MM.1S (cell line): ENCODE results near the gene SRCIN1.

Experiments
- EZH2 ChIP-seq: fragments of 300-600 bp; sonication (generic); optimal IDR thresholded peaks from 2 replicates; pipeline ENCODE3; 2017; ENCODE audit warnings: low read depth, mild to moderate bottlenecking, antibody characterized with exemption, low read length, mixed read lengths
- EZH2phosphoT487 ChIP-seq: fragments of 300-600 bp; sonication (generic); IDR thresholded peaks from 2 replicates; pipeline ENCODE4 v1.6.1; 2018; ENCODE audit warnings: antibody characterized with exemption, low read length
- TF ChIP-seq, protein P1 (sequence below): fragments of 300-600 bp; sonication (generic); IDR thresholded peaks from 2 replicates; pipeline ENCODE4 v1.5.1; 2016; ENCODE audit warnings: antibody characterized with exemption, low read length, mixed read lengths

DNA sequence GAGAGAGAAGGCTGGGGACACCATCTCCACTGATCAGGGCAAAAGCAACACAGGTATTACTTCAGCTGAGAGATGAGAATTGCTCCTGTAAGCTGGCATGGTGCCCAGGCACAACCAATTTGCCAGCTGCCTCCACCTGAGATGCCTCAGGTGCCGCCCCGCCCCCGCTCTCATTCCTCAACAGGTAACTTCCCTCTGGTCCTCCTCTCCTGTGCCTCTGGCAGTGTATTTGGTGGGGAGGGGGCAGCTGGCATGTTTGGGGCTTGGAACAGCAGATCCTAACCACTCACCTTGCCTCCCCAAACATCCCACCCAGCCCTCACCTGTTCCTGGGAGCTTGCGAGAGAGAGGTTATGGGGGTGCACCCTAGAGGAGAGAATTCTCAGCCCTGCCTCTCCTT, 2.9 kb upstream of the SRCIN1 start:
- TF ChIP-seq, protein P1, sequence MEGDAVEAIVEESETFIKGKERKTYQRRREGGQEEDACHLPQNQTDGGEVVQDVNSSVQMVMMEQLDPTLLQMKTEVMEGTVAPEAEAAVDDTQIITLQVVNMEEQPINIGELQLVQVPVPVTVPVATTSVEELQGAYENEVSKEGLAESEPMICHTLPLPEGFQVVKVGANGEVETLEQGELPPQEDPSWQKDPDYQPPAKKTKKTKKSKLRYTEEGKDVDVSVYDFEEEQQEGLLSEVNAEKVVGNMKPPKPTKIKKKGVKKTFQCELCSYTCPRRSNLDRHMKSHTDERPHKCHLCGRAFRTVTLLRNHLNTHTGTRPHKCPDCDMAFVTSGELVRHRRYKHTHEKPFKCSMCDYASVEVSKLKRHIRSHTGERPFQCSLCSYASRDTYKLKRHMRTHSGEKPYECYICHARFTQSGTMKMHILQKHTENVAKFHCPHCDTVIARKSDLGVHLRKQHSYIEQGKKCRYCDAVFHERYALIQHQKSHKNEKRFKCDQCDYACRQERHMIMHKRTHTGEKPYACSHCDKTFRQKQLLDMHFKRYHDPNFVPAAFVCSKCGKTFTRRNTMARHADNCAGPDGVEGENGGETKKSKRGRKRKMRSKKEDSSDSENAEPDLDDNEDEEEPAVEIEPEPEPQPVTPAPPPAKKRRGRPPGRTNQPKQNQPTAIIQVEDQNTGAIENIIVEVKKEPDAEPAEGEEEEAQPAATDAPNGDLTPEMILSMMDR, result no peak
- TF ChIP-seq EZH2phosphoT487 (no peak), EZH2 (no peak)
